ENCODE data around the gene ZAR1. TPM values are rescaled to one million over a fixed set of nuclear protein-coding genes. Genes with fewer than 3 reads are reported as not detected.

ZAR1 gene
- total and polyA plus RNA-seq, 2 donors (not counting 1 experiment from before 2014, with no cell fraction given): not detected

GRCh38 chr4:48462363-48462762, 27.7 kb upstream of the ZAR1 start:
- no CpG with 5 or more reads among the region's 5 CpGs for WGBS (ENCODE audit: insufficient coverage)
- Histone ChIP-seq H3K4me3 (ENCODE audit: control extremely low read depth in 1 of 5, extremely low read depth in 1 of 5, insufficient read depth in 1 of 5, low read depth in 2 of 5, low read length in 4 of 5) (no peak overlapping the region), H3K9ac (ENCODE audit: low read length) (no peak overlapping the region), H3K27me3 (replicated peaks in 1 of 4; ENCODE audit: control extremely low read depth in 1 of 4, control insufficient read depth in 3 of 4, insufficient read depth in 4 of 4, low read length in 3 of 4) (peaks cover 0 to 3% (median 0%) of the 10 kb centered on the region in 4 experiments), H3K4me1 (ENCODE audit: control insufficient read depth in 2 of 2, insufficient read depth in 2 of 2, low read length in 2 of 2) (peaks cover 0 to under 1% of the 10 kb centered on the region in 2 donors), H2AFZ (ENCODE audit: insufficient read depth, low read depth, low read length, poor library complexity, severe bottlenecking) (no peak overlapping the region), H3K27ac (ENCODE audit: low read length in 2 of 2) (no peak overlapping the region), H3K36me3 (replicated peaks in 1 of 2; ENCODE audit: control extremely low read depth in 1 of 2, control insufficient read depth in 1 of 2, extremely low read depth in 1 of 2, insufficient read depth in 2 of 2, low read length in 1 of 2) (no peaks in the 10 kb centered on the region), H3K9me3 (ENCODE audit: control extremely low read depth in 1 of 3, control insufficient read depth in 2 of 3, insufficient read depth in 1 of 3, low read length in 2 of 3) (peaks cover 0 to 5% (median 0%) of the 10 kb centered on the region in 3 donors), H3K4me2 (replicated peaks; ENCODE audit: low read depth, low read length, poor library complexity, severe bottlenecking) (no peak overlapping the region), H3K79me2 (ENCODE audit: control insufficient read depth, insufficient read depth, low read length) (no peaks in the 10 kb centered on the region), H4K20me1 (ENCODE audit: control insufficient read depth, insufficient read depth, low read length, poor library complexity, severe bottlenecking) (no peaks in the 10 kb centered on the region)
- H3K4me1 Mint-ChIP-seq: no peaks in the 10 kb centered on the region
- no peak overlapping the region for H3K27ac Mint-ChIP-seq
- H3K4me3 Mint-ChIP-seq: no peak overlapping the region
- DNase-seq (no peak), ATAC-seq (ENCODE audit: low read depth) (no peak)
- CTCF ChIA-PET: no interaction called here
- peaks cover 8% of the 10 kb centered on the region for H3K9me3 Mint-ChIP-seq (ENCODE audit: insufficient read depth)
- TF ChIP-seq EZH2 (IDR thresholded peaks at IDR 0.05; ENCODE audit: borderline replicate concordance, insufficient read depth, low read depth, low read length, poor library complexity, severe bottlenecking) (no peak), CTCF (IDR thresholded peaks at IDR 0.05) (no peak)
- H3K27me3 Mint-ChIP-seq: no peaks in the 10 kb centered on the region
- intact Hi-C loops (cut with micrococcal nuclease): no loop called here
- POLR2A ChIA-PET: no interaction called here

- no peak for TF ChIP-seq CTCF (IDR thresholded peaks at IDR 0.05)
- TF ChIP-seq EZH2 (IDR thresholded peaks at IDR 0.05; ENCODE audit: borderline replicate concordance, insufficient read depth, low read depth, low read length, poor library complexity, severe bottlenecking): no peak
- H3K27ac ChIP-seq (ENCODE audit: low read length in 2 of 2): no peak overlapping the region
- CTCF ChIA-PET: no interaction called here
- no peak overlapping the region for H3K4me3 ChIP-seq (ENCODE audit: control extremely low read depth in 1 of 5, extremely low read depth in 1 of 5, insufficient read depth in 1 of 5, low read depth in 2 of 5, low read length in 4 of 5)
- POLR2A ChIA-PET: no interaction called here
- no peak for DNase-seq
- no CpG with 5 or more reads among the region's 2 CpGs for WGBS (ENCODE audit: insufficient coverage)
- H4K20me1 ChIP-seq (ENCODE audit: control insufficient read depth, insufficient read depth, low read length, poor library complexity, severe bottlenecking): no peaks in the 10 kb centered on the region
- H3K79me2 ChIP-seq (ENCODE audit: control insufficient read depth, insufficient read depth, low read length): no peaks in the 10 kb centered on the region
- ATAC-seq (ENCODE audit: low read depth): no peak
- no peak overlapping the region for H3K27ac Mint-ChIP-seq
- no peak overlapping the region for H3K4me3 Mint-ChIP-seq
- no peaks in the 10 kb centered on the region for H3K9me3 ChIP-seq (ENCODE audit: control extremely low read depth in 1 of 3, control insufficient read depth in 2 of 3, insufficient read depth in 1 of 3, low read length in 2 of 3)
- H3K27me3 Mint-ChIP-seq: no peaks in the 10 kb centered on the region
- peaks cover 0 to 3% (median 0%) of the 10 kb centered on the region in 4 experiments for H3K27me3 ChIP-seq (replicated peaks in 1 of 4; ENCODE audit: control extremely low read depth in 1 of 4, control insufficient read depth in 3 of 4, insufficient read depth in 4 of 4, low read length in 3 of 4)
- intact Hi-C loops (cut with micrococcal nuclease): no loop called here
- no peak overlapping the region for H3K9ac ChIP-seq (ENCODE audit: low read length)
- H3K9me3 Mint-ChIP-seq (ENCODE audit: insufficient read depth): peaks cover 8% of the 10 kb centered on the region
- H3K36me3 ChIP-seq (replicated peaks in 1 of 2; ENCODE audit: control extremely low read depth in 1 of 2, control insufficient read depth in 1 of 2, extremely low read depth in 1 of 2, insufficient read depth in 2 of 2, low read length in 1 of 2): no peaks in the 10 kb centered on the region
- H2AFZ ChIP-seq (ENCODE audit: insufficient read depth, low read depth, low read length, poor library complexity, severe bottlenecking): no peak overlapping the region
- H3K4me1 ChIP-seq (ENCODE audit: control insufficient read depth in 2 of 2, insufficient read depth in 2 of 2, low read length in 2 of 2): peaks cover 0 to 3% of the 10 kb centered on the region in 2 donors
- H3K4me2 ChIP-seq (replicated peaks; ENCODE audit: low read depth, low read length, poor library complexity, severe bottlenecking): no peak overlapping the region
- H3K4me1 Mint-ChIP-seq: no peaks in the 10 kb centered on the region
Measured at GRCh38 chr4:48467442-48467841, 22.6 kb upstream of the ZAR1 start.

Measured in B cell (primary cell).